Suprapubic skin (tissue), 4 donors: ENCODE results near the gene LRMDA. TPM values are rescaled to one million over a fixed set of nuclear protein-coding genes. Genes with fewer than 3 reads are reported as not detected.

Experiments used
- DNase-seq, 2 donors: peaks; one replicate each; pipeline ENCODE4 v3.0.0-alpha.2; 2019; ENCODE audit warnings: low spot score in 2 of 2
- H3K27ac ChIP-seq: fragments of 200-600 bp; sonication (generic); one replicate; pipeline ENCODE4 v1.5.1; 2019
- H3K27me3 ChIP-seq: fragments of 200-600 bp; sonication (generic); one replicate; pipeline ENCODE4 v1.5.1; 2019
- H3K36me3 ChIP-seq: fragments of 200-600 bp; sonication (generic); one replicate; pipeline ENCODE4 v1.5.1; 2019
- H3K4me1 ChIP-seq: fragments of 200-600 bp; sonication (generic); one replicate; pipeline ENCODE4 v1.5.1; 2019
- H3K4me3 ChIP-seq: fragments of 200-600 bp; sonication (generic); one replicate; pipeline ENCODE4 v1.5.1; 2019; ENCODE audit warnings: mild to moderate bottlenecking
- H3K9me3 ChIP-seq: fragments of 200-600 bp; sonication (generic); one replicate; pipeline ENCODE4 v1.5.1; 2019
- EP300 ChIP-seq: sonication (generic); formaldehyde crosslinking; IDR thresholded peaks from one replicate; pipeline ENCODE4 v1.6.1; 2017; ENCODE audit warnings: antibody characterized with exemption
- POLR2A ChIP-seq, 2 donors: fragments of 450-650 bp; IDR thresholded peaks; one replicate each; pipeline ENCODE4 v1.6.1; 2017; ENCODE audit warnings: antibody characterized with exemption in 2 of 2, mild to moderate bottlenecking in 2 of 2, moderate library complexity in 2 of 2
- POLR2AphosphoS5 ChIP-seq, 3 donors: sonication (generic); formaldehyde crosslinking; IDR thresholded peaks; one replicate each; pipeline ENCODE4 v1.6.1; 2017; ENCODE audit warnings: antibody characterized with exemption in 3 of 3
- WGBS: methylation state at CpG from one replicate; pipeline ENCODE4 v1.1.5; 2018; 5-methylcytosine and 5-hydroxymethylcytosine counted together
- total RNA-seq, 4 donors: library from RNA; depleted of rRNA; stranded (reverse); fragments of >200 nt; gene quantifications; one replicate each; pipeline ENCODE4 v1.1.0, GENCODE V29; 2016
- TF ChIP-seq, protein P1 (sequence below), 2 donors: fragments of 200-600 bp in 1 of 2; fragments of 450-650 bp in 1 of 2; sonication (generic) in 1 of 2; IDR thresholded peaks; one replicate each; pipeline ENCODE4 v1.5.1; 2016 to 2019; ENCODE audit warnings: antibody characterized with exemption in 2 of 2, mild to moderate bottlenecking in 1 of 2, moderate library complexity in 1 of 2

LRMDA gene
- total RNA-seq, 4 donors from 2014 or later = 0.10 to 2.9 (median 1.9) TPM; not detected in 1

DNA sequence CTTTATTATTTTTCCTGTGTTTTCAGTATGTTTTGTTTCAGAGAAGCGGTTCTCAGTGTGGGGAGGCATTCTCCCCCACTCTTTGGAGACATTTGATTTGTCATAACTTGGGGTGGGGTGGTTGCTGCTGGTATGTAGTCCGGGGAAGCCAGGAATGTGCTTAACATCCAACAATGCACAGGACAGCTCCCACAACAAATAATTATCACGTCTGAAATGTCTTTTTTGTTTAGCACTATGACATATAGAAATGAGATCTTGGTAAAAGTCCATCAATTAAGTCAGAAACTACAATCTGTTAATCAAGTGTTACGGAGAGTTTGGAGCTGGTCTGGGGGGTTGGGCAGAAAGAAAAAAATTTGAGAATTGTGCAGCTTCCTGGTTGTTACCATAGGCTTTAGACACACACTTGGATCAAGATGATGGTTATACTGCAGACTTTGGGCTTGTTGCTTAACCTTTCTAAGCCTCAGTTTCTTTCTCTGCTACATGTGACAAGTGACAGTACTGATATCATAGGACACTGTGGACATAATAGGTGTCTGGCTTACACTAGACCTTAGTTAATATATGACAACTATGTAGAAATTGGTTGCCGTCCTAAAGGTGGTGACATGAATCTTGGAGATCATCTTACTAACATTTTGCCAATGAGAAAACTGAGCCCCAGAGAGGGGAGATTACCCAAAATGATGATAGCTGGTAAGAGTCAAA, 113.7 kb downstream of the LRMDA start:
- DNase-seq = no peak
- no peak overlapping the region for H3K4me3 ChIP-seq
- WGBS = 71% methylated on average over 5 of the region's 5 CpGs
- H3K9me3 ChIP-seq = no peaks in the 10 kb centered on the region
- no peak overlapping the region for H3K27ac ChIP-seq
- H3K4me1 ChIP-seq = peaks cover 6% of the 10 kb centered on the region
- TF ChIP-seq, protein P1, sequence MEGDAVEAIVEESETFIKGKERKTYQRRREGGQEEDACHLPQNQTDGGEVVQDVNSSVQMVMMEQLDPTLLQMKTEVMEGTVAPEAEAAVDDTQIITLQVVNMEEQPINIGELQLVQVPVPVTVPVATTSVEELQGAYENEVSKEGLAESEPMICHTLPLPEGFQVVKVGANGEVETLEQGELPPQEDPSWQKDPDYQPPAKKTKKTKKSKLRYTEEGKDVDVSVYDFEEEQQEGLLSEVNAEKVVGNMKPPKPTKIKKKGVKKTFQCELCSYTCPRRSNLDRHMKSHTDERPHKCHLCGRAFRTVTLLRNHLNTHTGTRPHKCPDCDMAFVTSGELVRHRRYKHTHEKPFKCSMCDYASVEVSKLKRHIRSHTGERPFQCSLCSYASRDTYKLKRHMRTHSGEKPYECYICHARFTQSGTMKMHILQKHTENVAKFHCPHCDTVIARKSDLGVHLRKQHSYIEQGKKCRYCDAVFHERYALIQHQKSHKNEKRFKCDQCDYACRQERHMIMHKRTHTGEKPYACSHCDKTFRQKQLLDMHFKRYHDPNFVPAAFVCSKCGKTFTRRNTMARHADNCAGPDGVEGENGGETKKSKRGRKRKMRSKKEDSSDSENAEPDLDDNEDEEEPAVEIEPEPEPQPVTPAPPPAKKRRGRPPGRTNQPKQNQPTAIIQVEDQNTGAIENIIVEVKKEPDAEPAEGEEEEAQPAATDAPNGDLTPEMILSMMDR (IDR thresholded peaks at IDR 0.05) = no peak
- no peaks in the 10 kb centered on the region for H3K36me3 ChIP-seq
- H3K27me3 ChIP-seq = no peaks in the 10 kb centered on the region

DNA sequence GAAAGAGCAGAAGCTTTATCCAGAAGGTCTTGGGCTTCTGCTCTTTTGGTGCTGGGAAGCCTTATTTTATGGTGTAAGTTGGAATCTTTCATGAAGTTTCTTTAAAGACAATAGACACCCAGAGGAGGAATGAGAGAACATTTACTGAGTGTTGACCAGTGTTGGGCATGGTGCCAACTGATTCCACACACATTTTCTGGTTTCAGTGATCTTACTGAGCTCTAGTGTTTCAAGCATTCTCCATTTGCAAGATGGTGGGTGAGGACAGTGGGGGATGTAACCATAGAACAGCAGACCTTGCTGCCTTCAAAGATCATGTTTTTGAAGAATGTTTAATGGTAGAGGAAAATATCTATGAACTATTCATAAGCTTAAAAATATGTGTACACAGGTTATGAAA, 114.6 kb downstream of the LRMDA start:
- no peak overlapping the region for H3K4me3 ChIP-seq
- H3K27me3 ChIP-seq = no peaks in the 10 kb centered on the region
- no peak for TF ChIP-seq POLR2A (IDR thresholded peaks at IDR 0.05)
- no peak for TF ChIP-seq EP300
- TF ChIP-seq POLR2AphosphoS5 (IDR thresholded peaks at IDR 0.05) = no peak
- TF ChIP-seq, protein P1 (IDR thresholded peaks at IDR 0.05) = no peak
- H3K4me1 ChIP-seq = peaks cover 6% of the 10 kb centered on the region
- no peaks in the 10 kb centered on the region for H3K36me3 ChIP-seq
- H3K27ac ChIP-seq = no peak overlapping the region
- no peak for DNase-seq
- H3K9me3 ChIP-seq = no peaks in the 10 kb centered on the region

DNA sequence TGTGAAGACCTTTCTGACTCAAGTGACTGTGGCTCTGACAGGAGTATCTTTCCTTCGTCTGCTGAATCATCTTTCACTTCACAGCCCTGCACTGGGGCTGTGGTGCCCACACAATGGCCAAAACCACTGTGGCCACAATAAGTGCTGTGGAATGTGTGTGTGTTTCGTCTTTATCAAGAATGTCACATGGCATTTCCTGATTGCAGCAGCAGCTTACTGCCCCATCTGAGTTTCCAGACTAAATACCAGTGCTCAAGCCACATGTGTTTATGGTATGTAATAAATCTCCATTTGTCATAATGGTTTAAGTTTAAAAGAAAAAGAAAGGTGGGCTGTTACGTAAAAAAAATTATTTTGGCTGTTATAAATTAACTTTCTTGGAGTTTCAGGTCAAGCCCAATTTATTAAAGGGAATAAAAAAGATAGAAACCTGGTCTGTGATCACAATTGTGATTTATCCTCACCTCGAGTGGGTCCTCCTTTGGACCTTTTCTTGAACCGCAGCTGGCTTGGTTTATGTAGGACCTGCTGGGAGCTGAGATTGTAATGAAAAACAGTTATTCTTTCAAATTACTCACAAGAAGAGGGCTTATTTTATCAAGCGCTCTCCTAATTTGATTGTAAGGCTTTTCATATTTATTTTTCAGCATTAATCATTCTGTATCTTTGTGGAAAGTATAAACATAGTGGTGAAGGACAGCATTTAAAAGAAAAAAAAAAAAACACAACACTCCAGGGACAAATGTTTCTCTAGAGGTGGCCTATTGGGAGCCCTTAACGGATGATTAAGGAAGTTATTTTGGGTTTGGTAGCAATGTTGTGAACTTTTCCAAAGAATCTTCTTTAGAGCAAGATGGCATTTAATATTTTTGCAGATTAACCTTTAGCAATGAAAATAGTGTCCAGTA, 116.2 kb downstream of the LRMDA start:
- H3K4me1 ChIP-seq = peaks cover 6% of the 10 kb centered on the region
- 84% methylated on average over 7 of the region's 7 CpGs for WGBS
- H3K27ac ChIP-seq = no peak overlapping the region
- TF ChIP-seq POLR2A (IDR thresholded peaks at IDR 0.05) (no peak), POLR2AphosphoS5 (IDR thresholded peaks at IDR 0.05) (no peak), EP300 (no peak)
- TF ChIP-seq, protein P1 (IDR thresholded peaks at IDR 0.05) = no peak
- H3K27me3 ChIP-seq = no peaks in the 10 kb centered on the region
- H3K4me3 ChIP-seq = no peak overlapping the region
- H3K36me3 ChIP-seq = no peaks in the 10 kb centered on the region
- DNase-seq = no peak
- no peaks in the 10 kb centered on the region for H3K9me3 ChIP-seq

DNA sequence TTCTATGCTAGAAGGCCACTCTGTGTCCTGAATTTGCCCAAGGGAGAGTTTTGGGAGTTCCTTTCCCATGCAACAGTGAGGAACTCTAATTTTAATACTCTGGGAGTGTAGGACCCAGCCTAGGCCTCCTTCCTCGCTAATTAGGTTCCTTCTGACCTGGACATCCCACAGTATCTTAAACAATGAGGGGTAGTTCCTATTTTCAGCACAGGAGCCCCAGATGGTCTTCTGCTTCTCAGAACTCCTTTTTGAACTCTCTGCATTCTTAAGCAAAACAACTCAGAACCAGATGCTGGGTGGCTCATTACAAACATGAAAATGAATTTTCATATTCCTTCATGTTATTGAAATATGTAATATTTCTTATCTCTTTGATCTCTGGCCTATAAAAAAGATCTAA, 116.9 kb downstream of the LRMDA start:
- H3K36me3 ChIP-seq = no peaks in the 10 kb centered on the region
- H3K9me3 ChIP-seq = no peaks in the 10 kb centered on the region
- peaks cover 2% of the 10 kb centered on the region for H3K4me1 ChIP-seq
- WGBS = 67% methylated on average over 1 of the region's 1 CpG
- H3K4me3 ChIP-seq = no peak overlapping the region
- DNase-seq = no peak
- H3K27ac ChIP-seq = no peak overlapping the region
- H3K27me3 ChIP-seq = no peaks in the 10 kb centered on the region
- no peak for TF ChIP-seq POLR2AphosphoS5 (IDR thresholded peaks at IDR 0.05)
- TF ChIP-seq, protein P1 (IDR thresholded peaks at IDR 0.05) = no peak

DNA sequence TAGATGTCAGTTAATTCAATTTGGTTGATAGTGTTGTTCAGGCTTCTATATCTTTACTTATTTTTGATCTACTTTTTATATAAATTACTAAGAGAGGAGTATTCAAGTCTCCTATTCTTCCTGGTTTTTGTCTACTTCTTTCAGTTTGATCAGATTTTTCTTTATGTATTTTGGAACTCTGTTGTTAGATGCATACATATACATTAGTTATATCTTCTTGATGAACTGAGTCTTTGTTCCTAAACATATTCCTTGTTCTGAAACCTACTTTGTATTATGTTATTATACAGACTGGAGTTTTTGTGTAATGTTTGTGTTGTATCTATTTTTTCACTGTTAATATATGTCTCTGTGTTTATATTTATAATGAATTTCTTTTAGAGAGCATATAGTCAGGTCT, 118.8 kb downstream of the LRMDA start:
- Histone ChIP-seq H3K27me3 (no peaks in the 10 kb centered on the region), H3K36me3 (no peaks in the 10 kb centered on the region), H3K27ac (no peak overlapping the region), H3K9me3 (no peaks in the 10 kb centered on the region), H3K4me1 (no peaks in the 10 kb centered on the region), H3K4me3 (no peak overlapping the region)
- no peak for DNase-seq
- TF ChIP-seq POLR2A (IDR thresholded peaks at IDR 0.05) (no peak), EP300 (no peak), POLR2AphosphoS5 (IDR thresholded peaks at IDR 0.05) (no peak)
- TF ChIP-seq, protein P1 (IDR thresholded peaks at IDR 0.05) = no peak
